Measurements from ENCODE around the gene PLB1.

DNA sequence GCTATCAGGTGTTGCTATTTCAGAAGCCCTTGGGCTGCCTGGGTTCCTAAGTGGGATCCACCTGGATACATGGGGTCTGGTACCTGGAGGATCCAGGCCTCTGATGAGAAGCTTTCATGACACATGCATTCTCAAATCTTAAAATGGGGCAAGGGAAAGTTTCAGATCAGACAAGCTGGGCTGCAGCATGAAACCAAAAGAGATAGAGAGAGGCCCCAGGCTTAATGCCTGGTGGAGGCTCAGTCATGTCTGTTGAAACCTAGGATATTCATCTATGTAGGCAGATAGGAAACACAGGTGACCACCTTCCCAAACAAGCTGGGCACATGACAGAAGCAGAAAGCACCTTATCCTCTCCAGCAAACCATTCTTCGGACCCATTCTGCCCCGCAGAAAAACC is 18.8 kb upstream of the PLB1 start:
- TF ChIP-seq POLR2A (IDR thresholded peaks at IDR 0.05; ENCODE audit: low read depth, low read length) (no peak), POLR2AphosphoS5 (IDR thresholded peaks at IDR 0.05; ENCODE audit: low read depth, low read length) (no peak), TAF1 (IDR thresholded peaks at IDR 0.05; ENCODE audit: low read depth, low read length) (no peak), SPI1 (IDR thresholded peaks at IDR 0.05; ENCODE audit: low read depth, low read length) (no peak), PAX5 (IDR thresholded peaks at IDR 0.05; ENCODE audit: insufficient read depth, low read length, severe bottlenecking) (no peak), POU2F2 (IDR thresholded peaks at IDR 0.05; ENCODE audit: low read depth, low read length) (no peak)

Data from GM12891 (cell line).